PC-3 (cell line): ENCODE data around the gene RNF32. TPM values are rescaled to one million over a fixed set of nuclear protein-coding genes. Genes with fewer than 3 reads are reported as not detected.

ENCODE experiments used
- ATAC-seq: fragments of 200-7000 bp; cut with Tn5 transposase; 2 replicates; pipeline ENCODE4 v1.9.1; 2020; ENCODE audit warnings: mild to moderate bottlenecking, moderate library complexity
- BruUV-seq: library from RNA; stranded (reverse); fragments of 400-500 nt; replicated peaks from 2 replicates; lab custom pipeline; 2021; lab: Mats Ljungman, UMichigan
- CTCF ChIA-PET: fragments of 300-600 bp; sonication (Branson Sonifier 250); formaldehyde crosslinking; loops from one replicate; lab custom pipeline; 2022; ENCODE audit warnings: antibody characterized with exemption; lab: Charles Lee
- POLR2A ChIA-PET: fragments of 300-600 bp; sonication (Branson Sonifier 250); formaldehyde crosslinking; loops from one replicate; lab custom pipeline; 2022; ENCODE audit warnings: antibody characterized with exemption; ENCODE audit not compliant: unreplicated experiment; lab: Charles Lee
- DNase-seq: peaks from one replicate; pipeline ENCODE4 v3.0.0-alpha.2; 2015
- H2AFZ ChIP-seq: fragments of 300-600 bp; sonication (generic); 2 replicates; pipeline ENCODE4 v1.6.0; 2016; ENCODE audit warnings: antibody characterized with exemption, low read length
- H3F3A ChIP-seq: fragments of 300-600 bp; sonication (generic); one replicate; pipeline ENCODE4 v1.6.0; 2017; ENCODE audit warnings: antibody characterized with exemption, low read length, control low read depth, mild to moderate bottlenecking; ENCODE audit not compliant: unreplicated experiment
- H3K27ac ChIP-seq: fragments of 300-600 bp; sonication (generic); 2 replicates; pipeline ENCODE4 v1.5.1; 2016; ENCODE audit warnings: mild to moderate bottlenecking, low read length
- H3K27me3 ChIP-seq: fragments of 300-600 bp; sonication (generic); 2 replicates; pipeline ENCODE4 v1.6.1; 2016; ENCODE audit warnings: low read length, mixed read lengths
- H3K36me3 ChIP-seq: fragments of 300-600 bp; sonication (generic); 2 replicates; pipeline ENCODE4 v1.6.1; 2016; ENCODE audit warnings: low read depth, mixed run types, low read length, mixed read lengths
- H3K4me1 ChIP-seq: fragments of 300-600 bp; sonication (generic); 2 replicates; pipeline ENCODE4 v1.5.1; 2016; ENCODE audit warnings: low read length; ENCODE audit not compliant: insufficient read depth
- H3K4me2 ChIP-seq: fragments of 300-600 bp; sonication (generic); 2 replicates; pipeline ENCODE4 v1.6.0; 2016; ENCODE audit warnings: low read length
- H3K4me3 ChIP-seq: fragments of 300-600 bp; sonication (generic); 2 replicates; pipeline ENCODE4 v1.5.1; 2016; ENCODE audit warnings: mild to moderate bottlenecking, low read length, mixed read lengths
- H3K79me2 ChIP-seq: fragments of 300-600 bp; sonication (generic); 2 replicates; pipeline ENCODE4 v1.6.1; 2017; ENCODE audit warnings: low read length, mixed read lengths
- H3K9ac ChIP-seq: fragments of 300-600 bp; sonication (generic); 2 replicates; pipeline ENCODE4 v1.6.0; 2016; ENCODE audit warnings: mild to moderate bottlenecking, low read length
- H3K9me2 ChIP-seq: fragments of 300-600 bp; sonication (generic); replicated peaks from 2 replicates; pipeline ENCODE4 v1.6.1; 2016; ENCODE audit warnings: mixed run types, low read length, mixed read lengths
- H3K9me3 ChIP-seq: fragments of 300-600 bp; sonication (generic); 2 replicates; pipeline ENCODE4 v1.6.1; 2016; ENCODE audit warnings: low read length, mixed read lengths
- H4K20me1 ChIP-seq: fragments of 300-600 bp; sonication (generic); 2 replicates; pipeline ENCODE4 v1.6.1; 2016; ENCODE audit warnings: low read length, mixed read lengths
- CTCF ChIP-seq: fragments of 300-600 bp; sonication (generic); conservative IDR thresholded peaks from 2 replicates; pipeline ENCODE4 v1.5.1; 2017; ENCODE audit warnings: antibody characterized with exemption, low read depth, mild to moderate bottlenecking, low read length
- EZH2 ChIP-seq: fragments of 300-600 bp; sonication (generic); IDR thresholded peaks from one replicate; pipeline ENCODE4 v1.6.1; 2017; ENCODE audit warnings: antibody characterized with exemption, mild to moderate bottlenecking, low read length; ENCODE audit not compliant: unreplicated experiment
- EZH2phosphoT487 ChIP-seq: fragments of 300-600 bp; sonication (generic); IDR thresholded peaks from 2 replicates; pipeline ENCODE4 v1.6.1; 2018; ENCODE audit warnings: mild to moderate bottlenecking, antibody characterized with exemption, low read length, borderline replicate concordance
- intact Hi-C: fragments of 100-400 bp; cut with micrococcal nuclease; formaldehyde crosslinking; loops from 2 replicates; pipeline ENCODE4 v1.9.0; 2023
- total RNA-seq: library from RNA; depleted of rRNA; stranded (reverse); fragments of >200 nt; gene quantifications from 2 replicates; pipeline ENCODE4 v1.2.3, GENCODE V29; 2014

The RNF32 gene
- total RNA-seq, 1 experiment from 2014 or later = 1.7 TPM

DNA sequence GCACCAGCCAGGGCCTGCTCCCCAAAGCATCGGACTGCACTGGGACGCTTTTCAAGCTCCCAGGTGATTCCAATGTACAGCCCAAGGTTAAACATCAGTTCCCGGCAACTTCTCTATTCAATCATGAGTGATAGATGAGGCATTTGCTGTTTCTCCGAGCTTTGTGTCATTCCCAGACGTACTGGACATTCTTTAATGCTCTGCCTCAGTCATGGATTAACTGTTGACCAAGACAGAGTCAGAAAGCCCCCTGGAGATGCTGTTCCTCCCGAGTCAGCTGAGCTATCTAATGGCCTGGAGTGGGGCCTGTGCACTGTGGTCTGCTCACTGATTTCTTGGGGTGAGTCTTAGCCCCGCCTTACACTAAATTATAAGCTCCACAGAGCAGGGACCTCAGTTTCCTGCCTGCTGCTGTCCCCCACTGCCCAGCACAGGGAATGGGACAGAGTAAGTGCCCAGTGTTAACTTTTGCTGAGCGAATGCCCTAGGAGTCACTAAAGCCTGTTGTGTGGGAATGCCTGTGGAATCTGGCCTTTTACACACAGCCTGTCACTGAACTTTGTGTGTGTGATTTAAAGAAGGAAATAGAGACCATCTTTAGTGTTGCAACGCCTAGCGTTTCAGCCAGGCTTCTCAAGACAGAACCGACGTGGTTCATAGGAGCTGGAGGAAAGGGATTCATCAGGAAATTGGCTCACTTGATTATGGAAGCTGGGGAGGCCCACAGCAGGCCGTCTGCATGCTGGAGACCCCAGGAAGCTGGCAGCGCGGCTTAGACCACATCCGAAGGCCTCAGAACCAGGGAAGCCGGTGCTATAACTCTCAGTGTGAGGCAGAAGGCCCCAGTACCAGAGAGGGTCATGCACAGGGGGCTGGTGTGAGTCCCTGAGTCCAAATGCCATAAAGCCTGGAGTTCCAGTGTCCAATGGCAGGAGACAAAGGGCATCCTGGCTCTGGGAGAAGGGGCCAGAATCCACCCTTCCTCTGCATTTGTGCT, 29.3 kb upstream of the RNF32 start:
- BruUV-seq = no TSS peak
- CTCF ChIA-PET = no interaction called here

DNA sequence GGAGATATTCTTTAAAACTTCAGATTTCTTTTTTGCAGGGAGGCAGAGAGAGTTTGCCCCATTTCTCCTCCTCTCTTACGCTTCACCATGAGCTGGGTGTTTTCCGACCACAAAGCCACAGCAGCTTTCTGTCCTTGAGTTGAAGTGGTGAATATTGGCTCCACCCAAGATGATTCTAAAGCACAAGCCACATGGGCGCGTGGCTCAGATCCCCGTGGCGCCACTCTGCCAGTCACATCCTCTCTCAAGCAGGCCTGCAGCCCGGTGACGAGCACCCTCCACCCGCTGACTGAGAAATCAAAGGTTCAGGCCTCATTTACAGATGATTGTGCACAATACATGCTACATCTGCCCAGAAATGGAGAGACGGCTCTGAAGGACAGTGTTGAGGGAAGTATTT, 27.6 kb upstream of the RNF32 start:
- Histone ChIP-seq H4K20me1 (no peaks in the 10 kb centered on the region), H3F3A (no peaks in the 10 kb centered on the region), H3K9ac (no peak overlapping the region), H3K4me2 (no peak overlapping the region), H3K4me3 (no peak overlapping the region), H3K79me2 (no peaks in the 10 kb centered on the region), H3K27me3 (peaks cover 11% of the 10 kb centered on the region), H3K9me2 (no peaks in the 10 kb centered on the region), H2AFZ (no peak overlapping the region), H3K4me1 (no peaks in the 10 kb centered on the region), H3K9me3 (no peaks in the 10 kb centered on the region), H3K27ac (no peak overlapping the region), H3K36me3 (no peaks in the 10 kb centered on the region)
- CTCF ChIA-PET = no interaction called here
- TF ChIP-seq EZH2 (no peak), EZH2phosphoT487 (no peak), CTCF (no peak)
- POLR2A ChIA-PET = no interaction called here
- no peak for ATAC-seq
- no TSS peak for BruUV-seq
- DNase-seq = no peak
- intact Hi-C loops = no loop called here

More for the DNA sequence above, 29.3 kb upstream of the RNF32 start:
- POLR2A ChIA-PET = no interaction called here
- DNase-seq (no peak), ATAC-seq (no peak)
- Histone ChIP-seq H3K9me2 (no peaks in the 10 kb centered on the region), H3K4me1 (no peaks in the 10 kb centered on the region), H3K9me3 (no peaks in the 10 kb centered on the region), H3K36me3 (no peaks in the 10 kb centered on the region), H3K4me2 (no peak overlapping the region), H3K4me3 (no peak overlapping the region), H3K9ac (no peak overlapping the region), H2AFZ (no peak overlapping the region), H3K27me3 (peaks cover 11% of the 10 kb centered on the region), H4K20me1 (no peaks in the 10 kb centered on the region), H3K79me2 (no peaks in the 10 kb centered on the region), H3K27ac (no peak overlapping the region), H3F3A (no peaks in the 10 kb centered on the region)
- intact Hi-C loops = no loop called here
- TF ChIP-seq EZH2 = no peak
- no peak for TF ChIP-seq EZH2phosphoT487
- TF ChIP-seq CTCF = no peak
